Karpas-422 (cell line): ENCODE data around the gene AHSG. TPM values are rescaled to one million over a fixed set of nuclear protein-coding genes. Genes with fewer than 3 reads are reported as not detected.
"Not testable (repeated sequence)": the region's sequence is repeated elsewhere in the genome, so short reads cannot be mapped to it uniquely, and the experiment has no call there.

Experiments
- DNase-seq: peaks from one replicate; pipeline ENCODE4 v3.0.0-alpha.2; 2015
- H2AFZ ChIP-seq: fragments of 200-600 bp; sonication (generic); 2 replicates; pipeline ENCODE4 v1.6.1; 2014; ENCODE audit warnings: antibody characterized with exemption, low read length, mixed read lengths
- H3K27ac ChIP-seq: fragments of 200-600 bp; sonication (generic); 2 replicates; pipeline ENCODE4 v1.5.1; 2014; ENCODE audit warnings: mild to moderate bottlenecking, low read length, moderate library complexity
- H3K27me3 ChIP-seq: fragments of 200-600 bp; sonication (generic); 2 replicates; pipeline ENCODE4 v1.6.1; 2014; ENCODE audit warnings: low read length, mixed read lengths
- H3K36me3 ChIP-seq: fragments of 200-600 bp; sonication (generic); 2 replicates; pipeline ENCODE4 v1.6.1; 2014; ENCODE audit warnings: low read length, mixed read lengths; ENCODE audit not compliant: insufficient read depth
- H3K4me1 ChIP-seq: fragments of 200-600 bp; sonication (generic); 2 replicates; pipeline ENCODE4 v1.6.1; 2014; ENCODE audit warnings: mild to moderate bottlenecking, low read length, mixed read lengths
- H3K4me2 ChIP-seq: fragments of 200-600 bp; sonication (generic); 2 replicates; pipeline ENCODE4 v1.6.1; 2014; ENCODE audit warnings: low read length, low read depth, mild to moderate bottlenecking; ENCODE audit not compliant: poor library complexity, severe bottlenecking
- H3K4me3 ChIP-seq: fragments of 200-600 bp; sonication (generic); 2 replicates; pipeline ENCODE4 v1.5.1; 2014; ENCODE audit warnings: mild to moderate bottlenecking, antibody characterized with exemption, low read length, mixed read lengths
- H3K79me2 ChIP-seq: fragments of 200-600 bp; sonication (generic); 2 replicates; pipeline ENCODE4 v1.6.1; 2014; ENCODE audit warnings: mild to moderate bottlenecking, low read length, mixed read lengths
- H3K9ac ChIP-seq: fragments of 200-600 bp; sonication (generic); 2 replicates; pipeline ENCODE4 v1.6.0; 2014; ENCODE audit warnings: low read length
- H3K9me2 ChIP-seq: fragments of 200-600 bp; sonication (generic), shearing (Covaris generic); replicated peaks from 2 replicates; pipeline ENCODE4 v1.6.0; 2014; ENCODE audit warnings: mild to moderate bottlenecking, low read length, moderate library complexity; ENCODE audit not compliant: insufficient read depth
- H3K9me3 ChIP-seq: fragments of 300-700, 200-600 bp; sonication (generic); 2 replicates; pipeline ENCODE4 v1.6.1; 2014; ENCODE audit warnings: low read length, mixed read lengths
- H4K20me1 ChIP-seq: fragments of 200-600 bp; sonication (generic); 2 replicates; pipeline ENCODE4 v1.6.1; 2014; ENCODE audit warnings: mild to moderate bottlenecking, antibody characterized with exemption, low read length, low read depth; ENCODE audit not compliant: insufficient read depth
- total RNA-seq: library from RNA; depleted of rRNA; stranded (reverse); fragments of >200 nt; shearing (Covaris generic); gene quantifications from 2 replicates; pipeline ENCODE4 v1.2.3, GENCODE V29; 2014; ENCODE audit warnings: low replicate concordance

Gene AHSG
- total RNA-seq, 1 experiment from 2014 or later, result not detected

GRCh38 chr3:186570941-186571643 is 41.8 kb upstream of the AHSG start:
- Histone ChIP-seq H3K4me2 (peak overlapping the region; percentile 97), H3K4me3 (peak overlapping the region; percentile 92), H3K4me1 (peaks cover 44% of the 10 kb centered on the region), H2AFZ (peak overlapping the region; percentile 82; the same call in 1 of the 2 replicates), H3K9ac (peak overlapping the region; percentile 83), H3K27me3 (no peaks in the 10 kb centered on the region), H3K79me2 (peaks cover 89% of the 10 kb centered on the region), H3K9me3 (no peaks in the 10 kb centered on the region), H3K9me2 (no peaks in the 10 kb centered on the region), H3K36me3 (peaks cover 34% of the 10 kb centered on the region; the same call in 1 of the 2 replicates), H4K20me1 (no peaks in the 10 kb centered on the region), H3K27ac (peak overlapping the region; percentile 62)
- no peak for DNase-seq

- H3K9me3 ChIP-seq, result no peaks in the 10 kb centered on the region
- peaks cover 39% of the 10 kb centered on the region; the same call in 1 of the 2 replicates for H3K36me3 ChIP-seq
- no peak overlapping the region for H2AFZ ChIP-seq
- no peaks in the 10 kb centered on the region for H3K9me2 ChIP-seq
- no peaks in the 10 kb centered on the region for H3K27me3 ChIP-seq
- peak overlapping the region; percentile 62 for H3K27ac ChIP-seq
- DNase-seq, result peak; percentile 69
- peak overlapping the region; percentile 83 for H3K9ac ChIP-seq
- H3K4me3 ChIP-seq, result peak overlapping the region; percentile 92
- no peaks in the 10 kb centered on the region for H4K20me1 ChIP-seq
- peak overlapping the region; percentile 97 for H3K4me2 ChIP-seq
- H3K79me2 ChIP-seq, result peaks cover 89% of the 10 kb centered on the region
- H3K4me1 ChIP-seq, result peaks cover 40% of the 10 kb centered on the region
These were observed 41.2 kb upstream of the AHSG start for GRCh38 chr3:186571644-186572013.

GRCh38 chr3:186577521-186577920 is 35.3 kb upstream of the AHSG start:
- no peak overlapping the region for H2AFZ ChIP-seq
- H4K20me1 ChIP-seq, result no peaks in the 10 kb centered on the region
- no peaks in the 10 kb centered on the region for H3K9me3 ChIP-seq

GRCh38 chr3:186580785-186581184 is 32.1 kb upstream of the AHSG start:
- Histone ChIP-seq H4K20me1 (no peaks in the 10 kb centered on the region), H3K4me3 (no peak overlapping the region), H3K27me3 (no peaks in the 10 kb centered on the region), H3K79me2 (peaks cover 27% of the 10 kb centered on the region), H2AFZ (no peak overlapping the region), H3K9ac (no peak overlapping the region), H3K4me2 (no peak overlapping the region), H3K9me2 (no peaks in the 10 kb centered on the region), H3K4me1 (no peaks in the 10 kb centered on the region), H3K36me3 (peaks cover 97% of the 10 kb centered on the region), H3K9me3 (no peaks in the 10 kb centered on the region), H3K27ac (no peak overlapping the region)
- no peak for DNase-seq

More at GRCh38 chr3:186577521-186577920, 35.3 kb upstream of the AHSG start:
- Histone ChIP-seq H3K36me3 (peaks cover 94% of the 10 kb centered on the region), H3K27ac (no peak overlapping the region), H3K79me2 (peaks cover 56% of the 10 kb centered on the region), H3K27me3 (no peaks in the 10 kb centered on the region), H3K4me1 (peaks cover 10% of the 10 kb centered on the region), H3K9me2 (no peaks in the 10 kb centered on the region), H3K4me2 (no peak overlapping the region), H3K9ac (no peak overlapping the region), H3K4me3 (no peak overlapping the region)
- no peak for DNase-seq

GRCh38 chr3:186582541-186582940 is 30.3 kb upstream of the AHSG start:
- Histone ChIP-seq H3K4me1 (no peaks in the 10 kb centered on the region), H3K9me3 (no peaks in the 10 kb centered on the region), H4K20me1 (0 out of 2 replicates have a peak, but pooled peaks cover 2% of the 10 kb centered on the region), H3K27ac (no peak overlapping the region), H3K9ac (no peak overlapping the region), H3K4me3 (no peak overlapping the region), H3K27me3 (no peaks in the 10 kb centered on the region), H3K36me3 (peaks cover 84% of the 10 kb centered on the region), H3K79me2 (peaks cover 11% of the 10 kb centered on the region), H3K9me2 (no peaks in the 10 kb centered on the region), H3K4me2 (no peak overlapping the region), H2AFZ (no peak overlapping the region)
- DNase-seq, result no peak

- Histone ChIP-seq H3K27ac (no peak overlapping the region), H3K9me3 (no peaks in the 10 kb centered on the region), H3K4me3 (no peak overlapping the region), H4K20me1 (0 out of 2 replicates have a peak, but pooled peaks cover 2% of the 10 kb centered on the region), H3K4me2 (no peak overlapping the region), H3K36me3 (peaks cover 72% of the 10 kb centered on the region), H3K27me3 (no peaks in the 10 kb centered on the region), H3K9me2 (no peaks in the 10 kb centered on the region), H3K4me1 (no peaks in the 10 kb centered on the region), H3K9ac (no peak overlapping the region), H3K79me2 (peaks cover under 1% of the 10 kb centered on the region), H2AFZ (no peak overlapping the region)
- no peak for DNase-seq
These were observed 29.0 kb upstream of the AHSG start for GRCh38 chr3:186583831-186584230.

- not testable (repeated sequence) for H3K79me2 ChIP-seq, DNase-seq, H3K9me3 ChIP-seq, H3K4me1 ChIP-seq, H4K20me1 ChIP-seq, H3K27me3 ChIP-seq, H3K4me2 ChIP-seq, H3K4me3 ChIP-seq, H3K9me2 ChIP-seq, H3K9ac ChIP-seq, H2AFZ ChIP-seq, H3K27ac ChIP-seq
- peaks cover 49% of the 10 kb centered on the region for H3K36me3 ChIP-seq
These were observed 26.6 kb upstream of the AHSG start for GRCh38 chr3:186586245-186586644.

- Histone ChIP-seq H3K79me2 (no peaks in the 10 kb centered on the region), H3K27ac (no peak overlapping the region)
These were observed 25.7 kb upstream of the AHSG start for GRCh38 chr3:186587183-186587582.

More at GRCh38 chr3:186587183-186587582, 25.7 kb upstream of the AHSG start:
- Histone ChIP-seq H3K4me3 (no peak overlapping the region), H3K36me3 (peaks cover 40% of the 10 kb centered on the region), H2AFZ (no peak overlapping the region), H4K20me1 (0 out of 2 replicates have a peak, but pooled peaks cover 2% of the 10 kb centered on the region), H3K27me3 (no peaks in the 10 kb centered on the region), H3K4me1 (no peaks in the 10 kb centered on the region), H3K9me2 (no peaks in the 10 kb centered on the region), H3K9me3 (no peaks in the 10 kb centered on the region), H3K4me2 (no peak overlapping the region), H3K9ac (no peak overlapping the region)
- DNase-seq, result no peak
